ENCODE results near the gene EDIL3.

Gene EDIL3

GRCh38 chr5:83927140-83927733, 457.4 kb downstream of the EDIL3 start:
- H3K4me3 ChIP-seq (ENCODE audit: low read depth, low read length): no peak overlapping the region
- TF ChIP-seq CTCF (IDR thresholded peaks at IDR 0.05; ENCODE audit: low read depth, low read length): peak; percentile 69

GRCh38 chr5:83925955-83926337, 458.7 kb downstream of the EDIL3 start:
- H3K4me3 ChIP-seq (ENCODE audit: low read depth, low read length): no peak overlapping the region
- no peak for TF ChIP-seq CTCF (IDR thresholded peaks at IDR 0.05; ENCODE audit: low read depth, low read length)

- no peak for TF ChIP-seq CTCF (IDR thresholded peaks at IDR 0.05; ENCODE audit: low read depth, low read length)
- no peak overlapping the region for H3K4me3 ChIP-seq (ENCODE audit: low read depth, low read length)
Measured at GRCh38 chr5:83925321-83925954, 459.2 kb downstream of the EDIL3 start.

GRCh38 chr5:83924891-83925290, 459.8 kb downstream of the EDIL3 start:
- no peak for TF ChIP-seq CTCF (IDR thresholded peaks at IDR 0.05; ENCODE audit: low read depth, low read length)
- H3K4me3 ChIP-seq (ENCODE audit: low read depth, low read length): no peak overlapping the region

GRCh38 chr5:83924171-83924570, 460.5 kb downstream of the EDIL3 start:
- H3K4me3 ChIP-seq (ENCODE audit: low read depth, low read length): no peak overlapping the region
- TF ChIP-seq CTCF (IDR thresholded peaks at IDR 0.05; ENCODE audit: low read depth, low read length): no peak

GRCh38 chr5:83922699-83923098, 462.0 kb downstream of the EDIL3 start:
- no peak for TF ChIP-seq CTCF (IDR thresholded peaks at IDR 0.05; ENCODE audit: low read depth, low read length)
- H3K4me3 ChIP-seq (ENCODE audit: low read depth, low read length): no peak overlapping the region

- no peak for TF ChIP-seq CTCF (IDR thresholded peaks at IDR 0.05; ENCODE audit: low read depth, low read length)
- H3K4me3 ChIP-seq (ENCODE audit: low read depth, low read length): no peak overlapping the region
Measured at GRCh38 chr5:83921666-83922193, 462.9 kb downstream of the EDIL3 start.

All from WI38 (cell line).